Kidney epithelial cell (primary cell): ENCODE results near the gene DHRS11. TPM values are rescaled to one million over a fixed set of nuclear protein-coding genes. Genes with fewer than 3 reads are reported as not detected.

Experiments used
- DNase-seq: peaks from one replicate; pipeline ENCODE4 v3.0.0-alpha.2; 2010; ENCODE audit warnings: low read depth
- H3K27me3 ChIP-seq: 2 replicates; pipeline ENCODE4 v1.6.0; 2011; ENCODE audit warnings: low read length; ENCODE audit not compliant: control insufficient read depth, insufficient read depth
- H3K36me3 ChIP-seq: 2 replicates; pipeline ENCODE4 v1.5.1; 2011; ENCODE audit warnings: low read length; ENCODE audit not compliant: control insufficient read depth, insufficient read depth
- H3K4me3 ChIP-seq: 2 replicates; pipeline ENCODE4 v1.5.1; 2011; ENCODE audit warnings: low read depth, mild to moderate bottlenecking, control low read depth, low read length
- CTCF ChIP-seq: IDR thresholded peaks from 2 replicates; pipeline ENCODE4 v1.5.1; 2011; ENCODE audit warnings: mild to moderate bottlenecking, moderate library complexity, low read length, control low read depth, inconsistent platforms; ENCODE audit not compliant: insufficient read depth, poor library complexity, severe bottlenecking
- total RNA-seq: library from RNA; depleted of rRNA; stranded (reverse); fragments of >200 nt; gene quantifications from 2 replicates; pipeline ENCODE4 v1.2.3, GENCODE V29; 2015

The DHRS11 gene
- total RNA-seq, 1 donor from 2014 or later = 5.4 TPM

DNA sequence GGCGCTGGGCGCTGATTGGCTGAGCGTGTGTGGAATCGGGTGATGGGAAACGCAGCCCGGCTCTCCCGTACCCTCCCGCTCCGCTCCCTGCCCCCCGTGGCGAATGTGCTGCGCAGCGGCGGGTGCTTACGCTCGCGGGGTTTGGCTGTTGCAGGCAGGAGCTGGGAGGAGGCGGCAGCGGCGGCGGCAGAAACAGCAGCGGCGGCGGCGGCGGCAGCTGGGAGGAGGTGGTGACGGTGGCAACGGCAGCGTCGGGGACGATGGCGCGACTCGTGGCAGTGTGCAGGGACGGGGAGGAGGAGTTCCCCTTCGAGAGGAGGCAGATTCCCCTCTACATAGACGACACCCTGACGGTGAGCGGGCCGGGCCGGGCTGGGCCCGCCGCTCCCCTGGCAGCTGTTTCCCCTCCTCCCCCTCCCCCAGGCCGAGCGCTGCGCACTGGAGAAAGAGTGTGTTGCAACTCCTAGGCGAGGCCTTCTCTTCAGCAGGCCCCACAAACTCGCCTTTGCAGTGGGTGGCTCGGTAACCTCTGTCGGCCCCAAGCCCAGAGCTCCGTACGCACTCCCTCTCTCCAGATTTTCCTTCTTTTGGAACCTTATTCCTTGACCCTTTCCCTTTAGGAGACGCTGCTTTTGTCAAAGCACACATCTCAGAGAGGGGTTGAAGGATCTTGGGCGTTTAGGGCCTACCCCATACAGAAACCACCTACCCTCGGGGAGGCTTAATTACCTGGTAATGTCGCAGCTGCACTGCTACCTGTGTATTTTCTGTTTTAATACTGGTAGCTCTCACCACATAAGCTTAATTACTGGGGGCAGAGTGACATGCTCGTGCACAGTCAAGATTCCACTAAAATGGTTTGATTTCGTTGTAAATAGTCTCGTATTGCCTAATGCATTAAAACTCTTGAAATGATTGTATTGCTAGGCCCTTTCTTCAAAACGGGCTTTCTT, 45.9 kb upstream of the DHRS11 start:
- TF ChIP-seq CTCF = no peak
- Histone ChIP-seq H3K36me3 (no peaks in the 10 kb centered on the region), H3K4me3 (peak overlapping the region; percentile 87), H3K27me3 (no peaks in the 10 kb centered on the region)
- DNase-seq = peak; percentile 63

DNA sequence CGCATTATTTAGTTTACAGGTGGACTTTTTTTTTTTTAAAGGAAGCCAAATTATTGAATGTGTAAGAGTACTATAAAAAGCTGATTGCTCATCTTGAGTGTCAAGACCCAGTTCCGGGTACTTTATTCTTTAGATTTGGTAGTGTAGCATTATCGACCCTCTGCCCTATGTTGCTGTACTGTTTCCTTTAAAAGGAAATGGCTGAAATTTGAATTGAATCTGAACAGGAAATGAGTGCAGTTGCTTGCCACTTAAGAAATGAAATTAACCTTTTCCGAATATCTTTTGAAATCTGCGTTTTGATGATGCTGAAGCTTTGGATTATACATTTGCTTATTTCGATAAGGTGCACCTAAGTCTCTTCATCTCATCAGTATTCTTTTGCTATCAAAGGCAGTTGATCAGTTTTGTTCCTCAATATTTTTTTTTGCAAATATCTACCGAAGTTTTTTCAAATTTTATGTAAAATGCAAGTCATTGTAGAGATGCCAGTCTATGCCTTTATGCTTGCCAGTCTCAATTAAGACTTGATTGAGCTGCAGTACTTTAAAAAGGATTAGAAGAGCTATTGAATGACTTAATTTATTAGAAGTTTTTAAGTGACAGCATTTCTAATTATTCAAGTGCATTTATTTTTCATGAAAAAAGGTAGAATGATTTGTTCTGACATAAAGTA, 45.1 kb upstream of the DHRS11 start:
- Histone ChIP-seq H3K27me3 (no peaks in the 10 kb centered on the region), H3K36me3 (no peaks in the 10 kb centered on the region), H3K4me3 (peak overlapping the region; percentile 87)
- TF ChIP-seq CTCF = no peak
- DNase-seq = no peak

GRCh38 chr17:36547776-36548175, 43.9 kb upstream of the DHRS11 start:
- no peak overlapping the region for H3K4me3 ChIP-seq
- no peaks in the 10 kb centered on the region for H3K27me3 ChIP-seq

GRCh38 chr17:36550491-36551417, 40.9 kb upstream of the DHRS11 start:
- Histone ChIP-seq H3K27me3 (no peaks in the 10 kb centered on the region), H3K36me3 (no peaks in the 10 kb centered on the region), H3K4me3 (no peak overlapping the region)
- no peak for DNase-seq
- no peak for TF ChIP-seq CTCF

More at GRCh38 chr17:36547776-36548175, 43.9 kb upstream of the DHRS11 start:
- no peak for DNase-seq
- TF ChIP-seq CTCF = no peak
- H3K36me3 ChIP-seq = no peaks in the 10 kb centered on the region

DNA sequence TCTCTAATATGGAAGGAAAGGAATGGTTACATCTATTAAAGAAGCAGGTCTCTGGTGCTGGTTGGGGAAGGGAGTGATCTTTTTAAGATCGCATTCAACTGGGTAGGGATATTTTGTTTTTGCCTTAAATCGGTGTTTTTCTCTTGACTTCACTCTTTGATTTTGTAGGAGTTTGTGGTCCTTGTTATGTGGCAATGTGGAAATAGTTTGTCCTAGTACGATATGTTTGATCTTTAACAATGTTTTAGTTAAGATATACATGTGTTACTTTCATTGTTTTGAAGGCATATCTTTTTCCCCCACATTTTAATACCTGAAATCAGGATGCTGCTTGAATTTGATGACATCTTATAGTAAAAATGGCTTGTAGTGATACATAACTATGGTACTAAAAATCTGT, 38.2 kb upstream of the DHRS11 start:
- no peak for TF ChIP-seq CTCF

More for the DNA sequence above, 38.2 kb upstream of the DHRS11 start:
- Histone ChIP-seq H3K36me3 (no peaks in the 10 kb centered on the region), H3K27me3 (no peaks in the 10 kb centered on the region), H3K4me3 (no peak overlapping the region)
- no peak for DNase-seq
